Endodermal cell (in vitro differentiated cells): Measurements from ENCODE around the gene LRBA. TPM values are rescaled to one million over a fixed set of nuclear protein-coding genes. Genes with fewer than 3 reads are reported as not detected.

Experiments used
- DNase-seq: peaks from one replicate; pipeline ENCODE4 v3.0.0-alpha.2; 2017
- H3K27ac ChIP-seq: 2 replicates; pipeline ENCODE4 v1.5.1; 2013; ENCODE audit warnings: mild to moderate bottlenecking, low read depth, low read length, moderate library complexity
- H3K27me3 ChIP-seq: 2 replicates; pipeline ENCODE4 v1.6.1; 2013; ENCODE audit warnings: mild to moderate bottlenecking, low read length, moderate library complexity; ENCODE audit not compliant: insufficient read depth, control insufficient read depth, poor library complexity, severe bottlenecking
- H3K36me3 ChIP-seq: 2 replicates; pipeline ENCODE4 v1.7.0; 2013; ENCODE audit warnings: mild to moderate bottlenecking, low read length, moderate library complexity; ENCODE audit not compliant: control insufficient read depth, insufficient read depth
- H3K4me1 ChIP-seq: one replicate; pipeline ENCODE4 v1.7.0; 2013; ENCODE audit warnings: low read length; ENCODE audit not compliant: control insufficient read depth, insufficient read depth
- H3K4me3 ChIP-seq: 2 replicates; pipeline ENCODE4 v1.5.1; 2013; ENCODE audit warnings: mild to moderate bottlenecking, low read length, moderate library complexity
- H3K9ac ChIP-seq: 2 replicates; pipeline ENCODE4 v1.6.1; 2013; ENCODE audit warnings: mild to moderate bottlenecking, low read length, moderate library complexity; ENCODE audit not compliant: poor library complexity, severe bottlenecking; ENCODE audit errors: extremely low read depth
- H3K9me3 ChIP-seq: 2 replicates; pipeline ENCODE4 v1.6.1; 2013; ENCODE audit warnings: mild to moderate bottlenecking, low read length, moderate library complexity; ENCODE audit not compliant: control insufficient read depth
- H3K27ac Mint-ChIP-seq: 2 replicates; pipeline ENCODE4 v1.8.0; 2020; ENCODE audit warnings: mixed read lengths
- H3K27me3 Mint-ChIP-seq: 2 replicates; pipeline ENCODE4 v1.8.0; 2021; ENCODE audit warnings: mild to moderate bottlenecking, mixed read lengths; ENCODE audit not compliant: insufficient read depth
- H3K36me3 Mint-ChIP-seq: 2 replicates; pipeline ENCODE4 v1.8.0; 2020; ENCODE audit warnings: low read depth, mixed read lengths
- H3K4me1 Mint-ChIP-seq: 2 replicates; pipeline ENCODE4 v1.8.0; 2020; ENCODE audit warnings: mixed read lengths
- H3K4me3 Mint-ChIP-seq: 2 replicates; pipeline ENCODE4 v1.8.0; 2020; ENCODE audit warnings: mild to moderate bottlenecking, moderate library complexity, mixed read lengths
- H3K9me3 Mint-ChIP-seq: 2 replicates; pipeline ENCODE4 v1.8.0; 2020; ENCODE audit warnings: mild to moderate bottlenecking, mixed read lengths
- WGBS, 2 experiments: methylation state at CpG; one replicate each; pipeline versions ENCODE4 v1.1.5 to v1.1.7; 2013; ENCODE audit warnings: missing lambda C conversion rate in 2 of 2, mixed read lengths in 1 of 2; ENCODE audit not compliant: insufficient coverage in 1 of 2, insufficient read length in 1 of 2; 5-methylcytosine and 5-hydroxymethylcytosine counted together
- total RNA-seq, 2 donors: library from RNA; stranded (reverse); fragmentation: NEBNext Ultra II Directional in 1 of 2; extraction: Animal tissue kit (Norgen Biotek cat#: 25700) in 1 of 2; gene quantifications; 2 replicates in 1 of 2; 3 replicates in 1 of 2; pipeline ENCODE4 v1.2.1, GENCODE V29; 2021
- TF ChIP-seq, protein P1 (sequence below): fragments of 200-600 bp; sonication (generic); conservative IDR thresholded peaks from 2 replicates; pipeline ENCODE4 v1.5.0; 2021; ENCODE audit warnings: antibody characterized with exemption, mild to moderate bottlenecking

The LRBA gene
- total RNA-seq, 2 donors from 2014 or later, result 77.3 to 95.9 TPM

DNA sequence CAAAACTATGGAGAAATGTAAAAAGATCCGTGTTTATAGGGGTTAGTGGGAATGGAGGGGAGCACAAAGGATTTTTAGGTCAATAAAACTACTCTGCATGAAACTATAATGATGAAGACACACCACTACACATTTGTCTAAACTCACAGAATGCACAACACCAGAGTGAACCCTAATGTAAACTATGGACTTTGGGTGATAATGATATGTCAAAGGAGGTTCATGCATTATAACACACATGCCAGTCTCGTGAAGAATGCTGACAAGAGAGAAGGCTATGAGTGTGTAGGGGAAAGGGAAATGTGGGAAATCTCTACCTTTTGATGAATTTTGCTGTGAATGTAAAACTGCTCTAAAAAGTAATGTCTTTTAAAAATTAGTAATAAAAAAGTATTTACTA lies 249.9 kb downstream of the LRBA start:
- Histone ChIP-seq H3K36me3 (peaks cover 7% of the 10 kb centered on the region), H3K27me3 (no peaks in the 10 kb centered on the region), H3K4me3 (no peak overlapping the region), H3K9ac (no peak overlapping the region), H3K4me1 (no peaks in the 10 kb centered on the region), H3K27ac (no peak overlapping the region), H3K9me3 (no peaks in the 10 kb centered on the region)
- Mint-ChIP-seq H3K27ac (no peak overlapping the region), H3K36me3 (peaks cover 6% of the 10 kb centered on the region), H3K4me1 (peaks cover 2% of the 10 kb centered on the region), H3K9me3 (no peaks in the 10 kb centered on the region), H3K4me3 (no peak overlapping the region), H3K27me3 (no peaks in the 10 kb centered on the region)
- 99 to 100% methylated on average over 1 to 2 of the region's 2 CpGs for WGBS, 2 experiments
- TF ChIP-seq, protein P1, sequence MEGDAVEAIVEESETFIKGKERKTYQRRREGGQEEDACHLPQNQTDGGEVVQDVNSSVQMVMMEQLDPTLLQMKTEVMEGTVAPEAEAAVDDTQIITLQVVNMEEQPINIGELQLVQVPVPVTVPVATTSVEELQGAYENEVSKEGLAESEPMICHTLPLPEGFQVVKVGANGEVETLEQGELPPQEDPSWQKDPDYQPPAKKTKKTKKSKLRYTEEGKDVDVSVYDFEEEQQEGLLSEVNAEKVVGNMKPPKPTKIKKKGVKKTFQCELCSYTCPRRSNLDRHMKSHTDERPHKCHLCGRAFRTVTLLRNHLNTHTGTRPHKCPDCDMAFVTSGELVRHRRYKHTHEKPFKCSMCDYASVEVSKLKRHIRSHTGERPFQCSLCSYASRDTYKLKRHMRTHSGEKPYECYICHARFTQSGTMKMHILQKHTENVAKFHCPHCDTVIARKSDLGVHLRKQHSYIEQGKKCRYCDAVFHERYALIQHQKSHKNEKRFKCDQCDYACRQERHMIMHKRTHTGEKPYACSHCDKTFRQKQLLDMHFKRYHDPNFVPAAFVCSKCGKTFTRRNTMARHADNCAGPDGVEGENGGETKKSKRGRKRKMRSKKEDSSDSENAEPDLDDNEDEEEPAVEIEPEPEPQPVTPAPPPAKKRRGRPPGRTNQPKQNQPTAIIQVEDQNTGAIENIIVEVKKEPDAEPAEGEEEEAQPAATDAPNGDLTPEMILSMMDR, result no peak
- DNase-seq, result no peak

DNA sequence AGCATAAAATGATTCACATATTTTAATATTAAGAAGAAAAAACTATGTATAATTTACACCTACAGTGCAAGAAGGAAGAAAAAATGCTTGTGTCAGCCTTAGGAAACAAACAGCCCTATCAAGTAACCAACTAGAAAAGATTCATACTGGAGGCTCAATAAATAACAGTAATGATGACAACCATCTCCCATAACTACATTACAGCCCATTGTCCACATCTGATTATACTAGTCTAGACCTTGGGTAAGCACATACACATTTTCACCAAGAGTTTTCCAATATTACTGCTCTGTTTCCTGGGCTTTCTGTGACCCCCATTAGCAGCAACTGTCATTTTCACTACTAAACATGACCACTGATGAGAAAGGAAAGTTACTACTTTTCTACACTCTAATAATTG lies 263.4 kb downstream of the LRBA start:
- no peak overlapping the region for H3K27ac ChIP-seq
- peaks cover 6% of the 10 kb centered on the region for H3K9me3 ChIP-seq
- Mint-ChIP-seq H3K9me3 (no peaks in the 10 kb centered on the region), H3K27ac (no peak overlapping the region), H3K36me3 (no peaks in the 10 kb centered on the region), H3K4me3 (no peak overlapping the region), H3K4me1 (peaks cover 12% of the 10 kb centered on the region), H3K27me3 (no peaks in the 10 kb centered on the region)
- H3K27me3 ChIP-seq, result no peaks in the 10 kb centered on the region
- no peaks in the 10 kb centered on the region for H3K36me3 ChIP-seq
- no peaks in the 10 kb centered on the region for H3K4me1 ChIP-seq
- TF ChIP-seq, protein P1, result no peak
- no peak overlapping the region for H3K4me3 ChIP-seq
- DNase-seq, result no peak
- no peak overlapping the region for H3K9ac ChIP-seq

DNA sequence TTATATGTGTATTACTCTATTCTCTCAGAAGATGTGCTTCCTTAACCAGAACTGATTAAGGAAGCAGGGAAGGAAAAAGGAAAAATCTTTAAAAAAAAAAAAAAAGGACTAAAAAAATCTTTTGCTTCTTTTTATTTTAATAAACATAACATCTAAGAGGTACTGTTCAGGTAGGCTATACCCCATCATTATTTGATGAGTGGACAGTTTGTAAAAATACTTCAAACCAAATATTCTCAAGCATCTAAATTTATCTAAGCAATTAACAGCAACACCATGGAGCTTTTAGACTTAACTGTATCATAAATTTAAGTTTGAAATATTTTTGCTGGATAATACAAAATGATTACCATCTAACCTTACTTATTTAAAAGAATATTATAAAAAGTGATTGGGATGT lies 264.3 kb downstream of the LRBA start:
- no peak overlapping the region for H3K4me3 ChIP-seq

More for the DNA sequence above, 264.3 kb downstream of the LRBA start:
- peaks cover 12% of the 10 kb centered on the region for H3K4me1 Mint-ChIP-seq
- H3K27ac ChIP-seq, result no peak overlapping the region
- H3K9me3 ChIP-seq, result peaks cover 6% of the 10 kb centered on the region
- no peaks in the 10 kb centered on the region for H3K9me3 Mint-ChIP-seq
- no peak overlapping the region for H3K27ac Mint-ChIP-seq
- no peaks in the 10 kb centered on the region for H3K4me1 ChIP-seq
- DNase-seq, result no peak
- H3K36me3 ChIP-seq, result no peaks in the 10 kb centered on the region
- H3K4me3 Mint-ChIP-seq, result no peak overlapping the region
- H3K27me3 ChIP-seq, result no peaks in the 10 kb centered on the region
- peaks cover 1% of the 10 kb centered on the region for H3K36me3 Mint-ChIP-seq
- TF ChIP-seq, protein P1, result no peak
- no peak overlapping the region for H3K9ac ChIP-seq
- H3K27me3 Mint-ChIP-seq, result no peaks in the 10 kb centered on the region
